ENCODE measurements around the gene ITGAV.
A peak's percentile ranks its signal among the peaks of the same experiment; 100 is the strongest.

Gene ITGAV

GRCh38 chr2:186693446-186693832 lies 103.6 kb downstream of the ITGAV start:
- DNase-seq (no peak), ATAC-seq (no peak)
- no peak overlapping the region for H3K27ac Mint-ChIP-seq
- H3K36me3 Mint-ChIP-seq (ENCODE audit: low read depth), result no peaks in the 10 kb centered on the region
- H3K27me3 Mint-ChIP-seq, result peaks cover 39% of the 10 kb centered on the region
- peaks cover 4% of the 10 kb centered on the region for H3K9me3 Mint-ChIP-seq
- peaks cover 9% of the 10 kb centered on the region for H3K4me1 Mint-ChIP-seq
- H3K4me3 Mint-ChIP-seq, result peak overlapping the region; percentile 27

DNA sequence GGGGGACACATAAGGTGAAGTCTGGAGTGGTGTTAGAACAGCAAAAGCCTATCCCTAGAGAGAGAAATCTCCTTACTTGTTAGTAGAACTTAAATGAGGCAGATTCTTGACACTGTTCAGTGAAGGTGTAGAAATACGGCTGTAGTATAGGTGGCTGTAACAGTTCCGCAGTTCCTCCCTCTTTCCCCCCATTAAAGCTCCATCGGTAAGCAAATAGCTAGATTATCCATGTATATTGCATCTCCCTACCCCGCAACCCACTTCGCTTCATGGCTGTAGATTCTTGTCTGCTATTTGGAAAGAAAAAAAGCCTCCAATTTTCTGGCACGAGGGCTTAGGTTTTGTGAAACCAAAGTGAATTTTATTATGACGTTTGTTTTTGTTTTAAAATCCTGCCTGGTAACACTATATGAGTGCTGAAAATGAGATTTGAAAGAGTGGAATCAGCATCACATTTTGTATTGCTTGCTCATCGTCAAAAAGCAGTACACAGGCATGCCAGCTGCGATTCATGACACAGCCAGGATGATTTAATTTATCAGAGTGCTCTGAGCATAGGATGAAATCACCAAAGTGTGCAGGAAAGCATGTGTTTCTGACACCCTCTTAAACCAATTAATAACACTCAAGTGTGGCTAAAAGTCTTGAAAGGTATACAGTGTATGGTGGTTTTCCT lies 105.4 kb downstream of the ITGAV start:
- Mint-ChIP-seq H3K36me3 (ENCODE audit: low read depth) (no peaks in the 10 kb centered on the region), H3K4me1 (peaks cover 9% of the 10 kb centered on the region), H3K27me3 (peaks cover 43% of the 10 kb centered on the region), H3K9me3 (no peaks in the 10 kb centered on the region), H3K4me3 (no peak overlapping the region), H3K27ac (no peak overlapping the region)
- ATAC-seq, result no peak
- no peak for DNase-seq

- no peaks in the 10 kb centered on the region for H3K9me3 Mint-ChIP-seq
- no peak overlapping the region for H3K4me3 Mint-ChIP-seq
- H3K4me1 Mint-ChIP-seq, result peaks cover 9% of the 10 kb centered on the region
- H3K27ac Mint-ChIP-seq, result no peak overlapping the region
- DNase-seq (no peak), ATAC-seq (no peak)
- peaks cover 45% of the 10 kb centered on the region for H3K27me3 Mint-ChIP-seq
- H3K36me3 Mint-ChIP-seq (ENCODE audit: low read depth), result no peaks in the 10 kb centered on the region
Observed at GRCh38 chr2:186696290-186696689, 106.4 kb downstream of the ITGAV start.

DNA sequence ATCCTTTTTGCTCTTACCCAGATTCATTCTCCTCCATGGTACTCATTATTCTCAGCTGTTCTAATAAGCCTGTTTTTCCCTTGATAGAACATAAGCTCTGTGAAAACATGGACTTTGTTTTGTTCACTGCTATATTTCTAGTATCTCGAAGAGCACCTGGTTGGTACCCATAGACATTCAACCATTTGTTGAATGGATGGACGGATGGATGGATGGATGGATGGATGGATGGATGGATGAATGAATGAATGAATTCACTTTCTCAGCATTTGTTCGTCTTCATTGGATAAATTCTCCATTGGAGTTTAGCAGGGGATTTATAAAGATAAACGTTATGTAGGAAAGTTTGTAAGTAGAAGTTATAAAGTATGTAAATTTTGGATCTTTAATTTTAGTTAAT lies 106.9 kb downstream of the ITGAV start:
- Mint-ChIP-seq H3K27ac (no peak overlapping the region), H3K4me1 (peaks cover 9% of the 10 kb centered on the region), H3K27me3 (peaks cover 43% of the 10 kb centered on the region), H3K4me3 (no peak overlapping the region), H3K36me3 (ENCODE audit: low read depth) (no peaks in the 10 kb centered on the region), H3K9me3 (no peaks in the 10 kb centered on the region)
- no peak for ATAC-seq
- no peak for DNase-seq

DNA sequence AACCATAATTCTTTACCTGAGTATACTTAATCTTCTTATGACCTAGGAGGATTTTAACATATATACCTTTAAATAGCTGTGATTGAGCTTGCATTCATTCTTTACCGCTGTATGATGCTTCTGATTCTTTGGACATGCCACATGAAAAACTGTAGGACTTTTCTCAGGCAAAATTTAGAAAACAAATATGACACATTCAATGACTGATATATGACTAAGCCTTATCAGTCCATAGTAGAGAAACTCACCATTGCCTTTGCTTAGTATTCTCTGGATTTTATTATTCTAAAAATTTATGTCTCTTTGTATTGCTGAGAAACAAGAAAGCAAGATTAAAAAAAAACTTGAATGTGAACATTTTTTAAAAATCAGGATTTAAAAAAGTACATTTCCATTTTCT lies 107.7 kb downstream of the ITGAV start:
- ATAC-seq (no peak), DNase-seq (no peak)
- Mint-ChIP-seq H3K4me1 (peaks cover 9% of the 10 kb centered on the region), H3K4me3 (no peak overlapping the region), H3K36me3 (ENCODE audit: low read depth) (no peaks in the 10 kb centered on the region), H3K27me3 (peaks cover 39% of the 10 kb centered on the region), H3K27ac (no peak overlapping the region), H3K9me3 (no peaks in the 10 kb centered on the region)

- Mint-ChIP-seq H3K27me3 (peaks cover 25% of the 10 kb centered on the region), H3K4me1 (peaks cover 5% of the 10 kb centered on the region), H3K27ac (no peak overlapping the region), H3K9me3 (no peaks in the 10 kb centered on the region), H3K36me3 (ENCODE audit: low read depth) (no peaks in the 10 kb centered on the region), H3K4me3 (no peak overlapping the region)
- ATAC-seq (no peak), DNase-seq (no peak)
Observed at GRCh38 chr2:186699742-186700141, 109.9 kb downstream of the ITGAV start.

DNA sequence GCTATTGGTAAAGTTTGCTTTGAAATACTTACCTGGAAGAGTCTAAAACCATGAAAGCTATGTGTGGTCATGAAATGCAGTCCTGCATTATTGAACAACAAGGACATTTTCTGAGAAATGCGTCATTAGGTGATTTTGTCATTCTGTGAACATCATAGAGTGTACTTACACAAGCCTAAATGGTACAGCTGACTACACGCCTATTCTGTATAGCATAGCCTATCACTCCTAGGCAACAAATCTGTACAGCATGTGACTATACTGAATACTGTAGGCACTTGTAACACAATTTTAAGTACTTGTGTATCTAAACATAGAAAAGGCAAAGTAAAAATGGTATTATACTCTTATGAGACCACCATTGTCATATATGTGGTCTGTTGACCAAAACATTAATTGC lies 112.2 kb downstream of the ITGAV start:
- no peak overlapping the region for H3K27ac Mint-ChIP-seq
- no peaks in the 10 kb centered on the region for H3K36me3 Mint-ChIP-seq (ENCODE audit: low read depth)
- H3K9me3 Mint-ChIP-seq, result no peaks in the 10 kb centered on the region
- ATAC-seq (no peak), DNase-seq (no peak)
- peaks cover 10% of the 10 kb centered on the region for H3K27me3 Mint-ChIP-seq
- H3K4me3 Mint-ChIP-seq, result no peak overlapping the region
- no peaks in the 10 kb centered on the region for H3K4me1 Mint-ChIP-seq

- ATAC-seq (no peak), DNase-seq (no peak)
- H3K27ac Mint-ChIP-seq, result no peak overlapping the region
- no peaks in the 10 kb centered on the region for H3K9me3 Mint-ChIP-seq
- H3K27me3 Mint-ChIP-seq, result peaks cover 9% of the 10 kb centered on the region
- H3K4me1 Mint-ChIP-seq, result no peaks in the 10 kb centered on the region
- no peaks in the 10 kb centered on the region for H3K36me3 Mint-ChIP-seq (ENCODE audit: low read depth)
- no peak overlapping the region for H3K4me3 Mint-ChIP-seq
Observed at GRCh38 chr2:186702501-186702900, 112.6 kb downstream of the ITGAV start.

DNA sequence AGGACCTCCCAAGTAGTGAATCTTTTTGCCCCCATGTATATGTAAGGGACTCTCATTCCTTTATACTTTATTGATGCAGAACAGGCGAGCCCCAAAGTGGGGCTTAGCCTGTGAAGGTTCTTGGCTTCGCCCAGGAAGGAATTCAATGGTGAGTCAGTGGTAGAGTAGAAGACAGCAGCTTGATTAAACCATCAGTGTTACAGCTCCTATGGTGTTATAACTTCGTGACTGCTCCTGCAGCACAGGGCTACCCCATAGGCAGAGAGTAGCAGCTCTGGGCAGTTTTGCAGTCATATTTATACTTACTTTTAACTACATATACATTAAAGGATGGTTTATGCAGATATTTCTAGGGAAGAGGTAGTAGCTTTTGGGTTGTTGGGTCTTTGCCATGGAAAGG lies 115.0 kb downstream of the ITGAV start:
- peaks cover 8% of the 10 kb centered on the region for H3K27me3 Mint-ChIP-seq
- no peak for DNase-seq
- ATAC-seq, result no peak
- H3K36me3 Mint-ChIP-seq (ENCODE audit: low read depth), result no peaks in the 10 kb centered on the region
- H3K27ac Mint-ChIP-seq, result no peak overlapping the region
- no peaks in the 10 kb centered on the region for H3K9me3 Mint-ChIP-seq
- H3K4me1 Mint-ChIP-seq, result no peaks in the 10 kb centered on the region
- no peak overlapping the region for H3K4me3 Mint-ChIP-seq

- no peak for DNase-seq
Observed at GRCh38 chr2:186709529-186710450, 119.9 kb downstream of the ITGAV start.

GRCh38 chr2:186713691-186714090 lies 123.8 kb downstream of the ITGAV start:
- H3K9me3 Mint-ChIP-seq, result no peaks in the 10 kb centered on the region
- H3K27me3 Mint-ChIP-seq, result peaks cover 3% of the 10 kb centered on the region
- no peak for DNase-seq

More at GRCh38 chr2:186709529-186710450, 119.9 kb downstream of the ITGAV start:
- no peak for ATAC-seq
- H3K27me3 Mint-ChIP-seq, result peaks cover 3% of the 10 kb centered on the region
- no peak overlapping the region for H3K4me3 Mint-ChIP-seq
- no peaks in the 10 kb centered on the region for H3K9me3 Mint-ChIP-seq
- no peaks in the 10 kb centered on the region for H3K36me3 Mint-ChIP-seq (ENCODE audit: low read depth)
- H3K27ac Mint-ChIP-seq, result no peak overlapping the region
- no peaks in the 10 kb centered on the region for H3K4me1 Mint-ChIP-seq

GRCh38 chr2:186714611-186715010 lies 124.8 kb downstream of the ITGAV start:
- no peaks in the 10 kb centered on the region for H3K9me3 Mint-ChIP-seq
- no peak for DNase-seq
- no peak overlapping the region for H3K4me3 Mint-ChIP-seq
- H3K36me3 Mint-ChIP-seq (ENCODE audit: low read depth), result no peaks in the 10 kb centered on the region
- no peak overlapping the region for H3K27ac Mint-ChIP-seq
- no peaks in the 10 kb centered on the region for H3K27me3 Mint-ChIP-seq
- ATAC-seq, result no peak
- no peaks in the 10 kb centered on the region for H3K4me1 Mint-ChIP-seq

More at GRCh38 chr2:186713691-186714090, 123.8 kb downstream of the ITGAV start:
- Mint-ChIP-seq H3K36me3 (ENCODE audit: low read depth) (no peaks in the 10 kb centered on the region), H3K4me1 (no peaks in the 10 kb centered on the region), H3K27ac (no peak overlapping the region), H3K4me3 (no peak overlapping the region)
- no peak for ATAC-seq

DNA sequence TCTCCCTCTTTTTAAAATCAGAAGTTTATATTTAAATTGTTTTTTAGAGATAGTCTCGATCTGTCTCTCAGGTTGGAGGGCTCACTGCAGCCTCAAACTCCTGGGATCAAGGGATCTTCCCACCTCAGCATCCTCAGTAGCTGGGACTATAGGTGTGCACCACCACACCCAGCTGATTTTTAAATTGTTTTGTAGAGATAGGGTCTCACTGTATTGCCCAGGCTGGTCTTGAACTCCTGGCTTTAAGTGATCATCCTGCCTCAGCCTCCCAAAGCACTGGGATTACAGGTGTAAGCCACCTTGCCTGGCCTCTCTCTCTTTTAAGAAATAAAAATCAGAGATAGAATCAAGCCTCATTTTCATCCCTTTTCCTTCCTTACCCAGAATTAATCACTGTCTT lies 126.1 kb downstream of the ITGAV start:
- Mint-ChIP-seq H3K27ac (no peak overlapping the region), H3K9me3 (no peaks in the 10 kb centered on the region), H3K36me3 (ENCODE audit: low read depth) (no peaks in the 10 kb centered on the region), H3K4me3 (no peak overlapping the region), H3K4me1 (no peaks in the 10 kb centered on the region), H3K27me3 (no peaks in the 10 kb centered on the region)
- no peak for ATAC-seq
- DNase-seq, result no peak

DNA sequence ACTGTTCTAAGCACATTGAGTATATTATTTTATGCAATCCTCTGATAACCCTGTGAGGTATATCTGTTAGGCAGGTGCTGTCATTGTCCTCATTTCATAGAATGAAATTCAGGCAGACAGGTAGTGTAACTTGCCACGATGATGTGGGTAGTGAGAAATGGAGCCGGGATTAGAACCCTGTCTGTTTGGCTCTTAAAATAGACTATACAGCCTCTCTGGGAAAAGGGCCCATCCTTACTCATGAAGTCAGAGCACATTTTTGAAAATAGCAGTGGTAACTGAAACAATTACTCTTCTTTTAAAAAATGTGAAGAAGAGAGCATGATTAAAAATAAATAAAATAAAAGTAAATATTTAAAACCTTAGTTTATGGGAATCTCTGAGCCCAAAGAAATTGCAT lies 127.0 kb downstream of the ITGAV start:
- no peak overlapping the region for H3K4me3 Mint-ChIP-seq
- DNase-seq, result no peak
- no peaks in the 10 kb centered on the region for H3K27me3 Mint-ChIP-seq
- no peak overlapping the region for H3K27ac Mint-ChIP-seq
- no peaks in the 10 kb centered on the region for H3K9me3 Mint-ChIP-seq
- no peak for ATAC-seq
- no peaks in the 10 kb centered on the region for H3K36me3 Mint-ChIP-seq (ENCODE audit: low read depth)
- H3K4me1 Mint-ChIP-seq, result no peaks in the 10 kb centered on the region

DNA sequence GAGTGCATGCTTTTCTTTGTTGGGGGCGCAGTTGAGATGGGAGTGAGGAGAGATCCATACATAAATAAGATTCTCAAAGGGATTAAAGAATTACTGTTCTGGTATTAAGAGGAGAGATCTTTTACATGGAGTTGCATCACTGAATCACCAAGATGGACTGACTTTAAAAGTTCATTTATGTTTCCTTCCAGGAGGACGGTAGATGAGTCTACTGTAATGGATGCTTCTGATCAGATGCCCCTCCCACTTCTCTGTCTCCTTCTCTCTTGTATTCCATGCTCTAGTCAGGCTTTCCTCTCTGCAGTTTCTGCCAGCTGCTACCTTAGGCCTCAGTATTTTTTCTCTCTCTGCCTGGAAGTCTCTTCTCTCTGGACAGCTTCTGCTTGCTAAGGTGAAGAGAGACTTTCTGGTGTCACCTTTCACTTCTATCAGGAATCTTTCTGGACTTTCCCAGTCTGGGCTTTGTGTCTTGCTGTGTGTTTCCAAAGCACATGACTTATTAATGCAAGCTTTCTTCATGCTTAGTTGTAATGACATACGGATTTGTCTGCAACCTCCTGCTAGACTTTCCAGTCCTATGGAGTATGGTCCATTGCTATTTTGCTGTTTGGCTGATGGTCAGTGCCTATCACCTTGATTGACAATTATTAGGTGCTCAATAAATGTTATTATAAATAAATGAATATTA lies 127.6 kb downstream of the ITGAV start:
- no peaks in the 10 kb centered on the region for H3K9me3 Mint-ChIP-seq
- no peak overlapping the region for H3K4me3 Mint-ChIP-seq
- H3K27me3 Mint-ChIP-seq, result no peaks in the 10 kb centered on the region
- ATAC-seq (no peak), DNase-seq (no peak)
- no peaks in the 10 kb centered on the region for H3K4me1 Mint-ChIP-seq
- no peak overlapping the region for H3K27ac Mint-ChIP-seq
- no peaks in the 10 kb centered on the region for H3K36me3 Mint-ChIP-seq (ENCODE audit: low read depth)

Data from activated naive CD8-positive, alpha-beta T cell treated with anti-CD3 and anti-CD28 coated beads, Interleukin-2, amount 50 U/mL, for 24 hours (primary cell).